ENCODE results near the gene TAF6L.
"Not testable (repeated sequence)": the region's sequence is repeated elsewhere in the genome, so short reads cannot be mapped to it uniquely, and the experiment has no call there.

The TAF6L gene, protein sequence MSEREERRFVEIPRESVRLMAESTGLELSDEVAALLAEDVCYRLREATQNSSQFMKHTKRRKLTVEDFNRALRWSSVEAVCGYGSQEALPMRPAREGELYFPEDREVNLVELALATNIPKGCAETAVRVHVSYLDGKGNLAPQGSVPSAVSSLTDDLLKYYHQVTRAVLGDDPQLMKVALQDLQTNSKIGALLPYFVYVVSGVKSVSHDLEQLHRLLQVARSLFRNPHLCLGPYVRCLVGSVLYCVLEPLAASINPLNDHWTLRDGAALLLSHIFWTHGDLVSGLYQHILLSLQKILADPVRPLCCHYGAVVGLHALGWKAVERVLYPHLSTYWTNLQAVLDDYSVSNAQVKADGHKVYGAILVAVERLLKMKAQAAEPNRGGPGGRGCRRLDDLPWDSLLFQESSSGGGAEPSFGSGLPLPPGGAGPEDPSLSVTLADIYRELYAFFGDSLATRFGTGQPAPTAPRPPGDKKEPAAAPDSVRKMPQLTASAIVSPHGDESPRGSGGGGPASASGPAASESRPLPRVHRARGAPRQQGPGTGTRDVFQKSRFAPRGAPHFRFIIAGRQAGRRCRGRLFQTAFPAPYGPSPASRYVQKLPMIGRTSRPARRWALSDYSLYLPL

DNA sequence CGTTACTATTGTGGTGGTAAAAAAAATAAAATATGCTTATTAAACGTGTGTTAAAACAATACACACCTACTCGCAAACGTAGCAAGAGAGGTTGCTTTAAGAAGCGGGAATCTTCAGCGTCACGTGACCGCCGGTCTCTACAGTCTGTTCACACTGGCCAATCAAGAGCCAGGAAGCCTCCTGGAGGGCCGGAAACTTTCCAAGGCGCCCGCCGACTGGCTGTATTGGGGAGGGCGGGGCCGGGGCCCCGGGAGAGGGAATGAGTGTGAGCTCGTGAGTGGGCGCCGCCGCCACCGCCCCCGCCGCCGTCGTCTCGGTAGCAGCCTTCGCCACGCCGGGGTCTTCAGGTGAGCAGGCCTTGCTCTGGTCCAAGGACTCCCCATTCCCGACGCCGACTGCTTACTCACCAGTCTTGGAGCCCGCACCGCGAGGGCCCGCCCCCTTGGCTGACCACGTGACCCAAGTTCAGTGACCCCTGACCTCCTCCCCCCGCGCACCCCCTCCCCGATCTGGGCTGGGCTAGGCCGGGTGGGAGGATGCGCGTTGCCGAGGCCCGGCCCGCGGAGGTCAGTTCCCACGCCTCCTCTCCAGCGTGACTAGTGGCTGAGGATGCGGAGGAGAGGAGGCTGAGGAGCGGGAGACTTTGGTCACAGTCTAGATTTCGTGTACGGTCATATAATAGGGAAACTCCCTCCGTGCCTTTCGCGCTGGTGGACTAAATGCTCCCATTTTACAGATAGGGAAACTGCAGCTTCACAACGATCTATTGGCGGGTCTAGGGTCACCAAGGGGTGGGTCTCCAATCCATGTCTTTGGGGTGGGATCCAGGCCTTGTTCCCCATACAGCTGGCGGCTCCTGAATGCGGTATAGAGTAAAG, at the start of gene TAF6L:
Gene TAF6L (plus strand): TSS at position 253 of the 878 bp plus-strand sequence. CDS start 4,388 bp downstream, outside the sequence.
- DNase-seq = peak; percentile 98

DNA sequence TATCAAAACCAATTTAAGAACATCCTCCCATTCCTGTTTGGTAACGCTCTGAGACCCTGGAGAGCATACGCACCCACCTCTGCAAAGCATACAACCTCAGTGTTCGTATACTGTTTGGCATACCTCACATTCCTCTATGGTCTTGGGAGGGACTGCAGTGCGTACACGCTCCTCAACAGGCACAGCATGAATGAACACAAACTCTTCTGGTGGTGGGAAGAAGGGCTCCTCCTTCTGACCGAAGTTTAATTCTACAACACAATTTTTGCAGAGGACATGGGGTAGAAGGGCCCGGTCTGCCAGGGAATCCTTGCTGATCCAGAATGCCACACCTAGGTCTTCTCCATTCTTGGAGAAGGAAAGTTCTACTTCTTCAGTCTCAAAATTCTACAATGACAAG, 49.2 kb upstream of the TAF6L start:
- no peak for DNase-seq

DNA sequence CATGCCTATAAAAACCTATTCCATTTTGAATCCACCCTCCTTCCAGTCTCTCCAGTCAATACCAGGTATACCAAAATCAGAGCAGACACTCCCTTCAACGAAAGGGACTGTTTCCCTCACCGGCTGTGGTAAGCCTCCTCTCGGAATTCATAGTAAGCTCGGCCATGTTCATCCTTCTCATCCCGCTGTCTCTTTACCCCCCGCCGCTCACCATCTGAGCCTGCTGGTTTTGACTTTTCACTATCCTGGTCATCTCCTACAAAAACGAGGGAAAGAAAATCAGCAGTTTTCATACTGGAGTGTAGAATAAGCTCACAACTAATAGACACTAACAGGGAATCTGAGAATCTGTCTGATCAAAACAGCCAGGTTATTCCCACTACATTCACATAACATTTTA, 47.0 kb upstream of the TAF6L start:
- DNase-seq = no peak

DNA sequence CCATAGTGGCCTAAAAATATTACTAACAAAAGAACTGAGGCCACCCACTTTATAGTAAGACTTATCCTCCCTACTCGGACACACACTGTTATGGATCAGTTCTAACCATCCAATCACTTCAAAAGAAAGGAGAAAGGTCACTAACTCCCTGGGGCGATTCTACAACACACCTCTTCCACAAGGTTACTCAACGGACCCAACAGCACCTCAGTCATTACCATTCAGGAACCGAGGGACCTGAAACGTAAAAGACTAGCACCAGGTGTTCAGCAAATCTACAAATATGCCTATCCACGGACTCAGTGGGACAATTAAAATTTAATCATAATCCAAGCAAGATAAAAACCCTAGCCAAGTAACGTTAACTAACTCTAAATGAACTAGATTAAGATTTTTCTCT, 45.5 kb upstream of the TAF6L start:
- no peak for DNase-seq

DNA sequence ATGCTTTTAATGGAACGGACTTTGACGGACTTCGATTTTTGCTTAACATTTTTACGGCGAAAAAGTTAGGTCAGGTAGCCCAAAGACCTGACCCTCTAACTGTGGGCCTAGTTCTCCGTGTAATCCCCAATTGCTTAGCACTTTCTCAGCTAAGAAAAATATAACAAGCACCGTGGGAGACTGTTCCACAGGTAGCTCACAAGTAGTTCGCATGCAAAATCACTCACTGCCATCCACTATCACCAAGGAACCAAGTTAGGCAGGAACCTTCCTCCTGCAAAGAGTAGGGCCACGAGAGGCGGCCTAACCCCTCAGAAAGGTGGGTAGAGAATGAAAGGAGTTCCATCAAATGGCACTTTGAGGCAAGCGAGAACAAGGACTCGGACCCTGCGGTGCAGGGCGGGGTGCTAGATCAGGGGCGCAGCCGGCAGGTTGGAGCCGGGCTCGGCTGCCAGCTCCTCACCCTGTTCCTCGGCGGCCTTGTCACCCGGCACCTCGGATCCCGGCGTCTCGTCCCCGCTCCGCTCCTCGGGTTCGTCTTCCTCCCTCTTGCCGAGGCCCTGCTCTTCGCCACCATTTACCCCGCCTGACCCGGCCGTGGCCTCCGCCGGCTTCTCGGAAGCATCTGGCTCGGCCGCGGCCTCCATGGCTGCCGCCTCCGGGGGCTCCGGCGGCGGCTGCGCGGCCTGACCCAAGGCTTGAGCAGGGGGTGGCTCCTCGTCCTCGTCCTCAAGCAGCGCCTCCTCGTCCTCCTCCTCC, 44.9 kb upstream of the TAF6L start:
- no peak for DNase-seq

DNA sequence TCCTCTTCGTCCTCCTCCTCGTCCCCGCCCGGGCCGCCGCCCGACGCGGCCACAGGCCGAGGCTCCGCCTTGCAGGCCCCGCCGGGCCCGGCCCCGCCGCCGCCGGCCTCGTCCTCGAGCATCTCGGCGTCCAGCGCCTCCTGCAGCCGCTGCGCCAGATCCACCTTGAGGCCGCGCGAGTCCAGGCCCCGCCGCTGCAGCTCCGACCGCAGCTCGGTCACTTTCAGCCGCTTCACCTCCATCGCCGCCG, 44.4 kb upstream of the TAF6L start:
- no peak for DNase-seq

DNA sequence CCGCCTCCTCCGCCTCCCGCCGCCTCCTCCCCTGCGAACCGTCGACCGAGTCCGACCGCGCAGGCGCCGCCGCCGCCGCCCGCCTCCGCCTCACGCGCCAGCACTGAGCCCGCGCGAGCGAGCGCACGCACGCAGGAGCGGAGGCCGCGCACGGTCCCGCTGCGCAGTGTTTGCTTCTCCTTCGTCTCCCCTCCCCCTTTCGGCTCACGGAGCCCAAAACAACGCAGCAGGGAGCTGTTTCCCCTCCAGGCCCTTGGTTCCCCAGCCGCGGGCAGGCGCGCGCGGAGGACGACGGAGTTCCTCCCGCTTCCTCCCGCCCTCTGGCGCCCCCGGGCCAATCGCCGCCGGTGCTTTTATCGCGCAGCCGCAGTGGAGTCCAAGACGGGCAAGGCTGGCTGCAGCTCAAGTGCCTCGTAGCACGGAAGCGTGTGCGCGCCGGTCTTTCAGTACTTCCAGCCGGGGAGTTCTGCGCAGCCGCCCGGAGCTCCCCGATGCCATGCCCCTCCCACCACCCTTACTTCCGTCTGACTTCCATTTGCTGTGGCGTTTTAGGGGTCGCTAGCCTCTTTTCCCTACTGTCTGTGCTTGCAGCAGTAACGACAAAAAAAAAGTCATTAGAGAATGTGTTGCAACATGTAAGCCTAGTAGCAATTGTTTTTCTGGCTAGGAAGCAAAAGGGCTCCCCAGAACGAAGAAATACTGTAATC, 43.9 kb upstream of the TAF6L start, which contains the start of gene HNRNPUL2:
Gene HNRNPUL2 (minus strand): TSS at position 293 of the 707 bp plus-strand sequence. CDS start 301 bp downstream, outside the sequence.
- peak; percentile 97 to 98 for DNase-seq

DNA sequence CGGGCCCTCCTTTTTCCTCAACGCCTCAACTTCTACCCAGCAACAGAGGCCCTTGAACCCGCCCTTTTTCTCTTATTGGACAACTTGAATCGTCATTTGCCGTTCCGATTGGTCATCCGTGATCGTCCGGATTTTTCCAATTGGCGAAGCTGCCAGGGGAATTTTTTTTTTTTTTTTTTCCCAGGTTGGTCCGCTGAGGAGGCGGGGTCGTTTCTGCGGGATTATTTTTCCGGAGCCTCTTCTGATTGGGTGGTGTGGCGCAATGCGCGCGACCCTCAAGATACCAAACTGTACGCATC, 43.4 kb upstream of the TAF6L start:
- peak; percentile 78 to 87 for DNase-seq

DNA sequence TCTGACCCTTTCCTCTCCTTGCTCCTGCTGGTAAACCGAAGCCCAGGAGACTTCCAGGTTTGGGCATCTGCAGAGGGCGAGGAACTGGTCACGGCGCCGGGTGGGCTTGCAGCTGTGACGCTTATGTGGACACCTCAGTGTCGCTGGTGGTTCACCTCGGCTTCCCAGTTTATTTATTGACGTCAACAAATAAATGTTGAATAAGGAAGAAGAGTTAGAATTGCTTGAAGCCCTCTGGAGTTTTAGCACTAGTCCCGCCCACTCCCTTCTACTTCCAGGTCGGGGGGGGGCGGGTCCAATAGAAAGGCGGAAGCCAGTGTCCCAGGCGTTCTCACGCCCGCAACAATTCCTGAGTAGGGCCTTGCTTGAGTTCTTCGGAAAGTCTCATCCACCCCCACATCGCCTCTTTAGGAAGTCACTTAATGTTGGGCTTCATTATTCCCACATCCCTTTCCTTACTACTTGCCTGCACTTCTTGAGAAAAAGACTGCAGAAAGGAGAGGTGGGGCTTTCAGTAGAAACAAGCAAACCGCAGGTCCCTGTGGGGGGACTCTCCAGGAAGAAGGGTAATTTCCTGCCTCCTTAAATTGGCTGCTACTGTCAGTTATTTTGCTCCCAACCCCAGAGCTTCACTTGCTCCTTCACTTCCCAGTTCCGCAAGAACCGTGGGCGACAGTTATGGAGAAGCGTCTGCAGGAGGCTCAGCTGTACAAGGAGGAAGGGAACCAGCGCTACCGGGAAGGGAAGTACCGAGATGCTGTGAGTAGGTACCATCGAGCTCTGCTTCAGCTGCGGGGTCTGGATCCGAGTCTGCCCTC, 42.8 kb upstream of the TAF6L start, which contains the start of gene TTC9C:
Gene TTC9C (plus strand): TSS at position 316 of the 818 bp plus-strand sequence. CDS start 363 bp downstream, at position 679.
- peak; percentile 85 to 89 for DNase-seq

DNA sequence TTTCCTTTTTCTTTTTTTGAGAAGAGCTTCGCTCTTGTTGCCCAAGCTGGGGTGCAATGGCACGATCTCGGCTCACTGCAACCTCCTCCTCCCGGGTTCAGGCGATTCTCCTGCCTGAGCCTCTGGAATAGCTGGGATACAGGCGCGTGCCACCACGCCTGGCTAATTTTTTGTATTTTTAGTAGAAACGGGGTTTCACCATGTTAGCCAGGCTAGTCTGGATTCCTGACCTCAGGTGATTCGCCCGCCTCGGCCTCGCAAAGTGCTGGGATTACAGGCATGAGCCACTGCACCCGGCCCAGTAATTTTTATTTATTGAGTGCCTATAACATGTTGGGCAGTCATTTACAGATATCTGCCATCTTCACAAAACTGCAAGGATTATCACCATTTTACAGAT, 41.1 kb upstream of the TAF6L start:
- DNase-seq = not testable (repeated sequence)

DNA sequence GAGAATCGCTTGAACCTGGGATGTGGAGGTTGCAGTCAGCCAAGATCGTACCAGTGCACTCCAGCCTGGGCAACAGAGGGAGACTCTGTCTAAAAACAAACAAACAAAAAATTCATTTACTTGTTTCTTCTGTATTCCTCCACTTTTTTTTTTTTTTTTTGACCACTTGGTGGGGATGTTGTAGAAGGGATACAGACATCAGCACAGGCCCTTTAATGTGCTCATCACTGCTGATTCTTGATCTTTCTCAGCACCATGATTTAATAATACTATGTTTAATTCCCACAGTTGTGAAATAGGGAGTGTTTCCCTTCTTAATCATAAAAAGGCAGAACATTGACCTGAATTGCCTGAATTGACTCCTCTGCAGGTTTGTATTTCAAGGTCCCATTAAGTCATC, 38.4 kb upstream of the TAF6L start:
- no peak for DNase-seq

DNA sequence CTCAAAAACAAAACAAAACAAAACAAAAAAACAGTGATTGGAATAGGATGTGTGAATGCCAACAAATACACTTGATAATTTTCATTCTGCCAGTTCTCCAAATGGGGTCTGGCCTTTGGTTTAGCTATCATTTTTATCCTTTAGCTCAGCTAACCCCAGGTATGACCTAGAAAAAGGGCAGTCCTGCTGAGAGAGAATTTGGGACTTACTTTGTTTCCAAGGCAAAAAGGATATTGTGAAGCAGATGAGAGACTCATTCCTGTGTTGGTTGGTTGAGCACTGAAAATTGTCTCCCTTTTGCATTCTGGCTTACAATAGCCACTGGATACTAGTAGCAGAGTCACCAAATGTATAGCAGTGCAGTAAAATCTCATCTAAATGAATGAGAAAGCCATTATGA, 34.0 kb upstream of the TAF6L start:
- DNase-seq = no peak

DNA sequence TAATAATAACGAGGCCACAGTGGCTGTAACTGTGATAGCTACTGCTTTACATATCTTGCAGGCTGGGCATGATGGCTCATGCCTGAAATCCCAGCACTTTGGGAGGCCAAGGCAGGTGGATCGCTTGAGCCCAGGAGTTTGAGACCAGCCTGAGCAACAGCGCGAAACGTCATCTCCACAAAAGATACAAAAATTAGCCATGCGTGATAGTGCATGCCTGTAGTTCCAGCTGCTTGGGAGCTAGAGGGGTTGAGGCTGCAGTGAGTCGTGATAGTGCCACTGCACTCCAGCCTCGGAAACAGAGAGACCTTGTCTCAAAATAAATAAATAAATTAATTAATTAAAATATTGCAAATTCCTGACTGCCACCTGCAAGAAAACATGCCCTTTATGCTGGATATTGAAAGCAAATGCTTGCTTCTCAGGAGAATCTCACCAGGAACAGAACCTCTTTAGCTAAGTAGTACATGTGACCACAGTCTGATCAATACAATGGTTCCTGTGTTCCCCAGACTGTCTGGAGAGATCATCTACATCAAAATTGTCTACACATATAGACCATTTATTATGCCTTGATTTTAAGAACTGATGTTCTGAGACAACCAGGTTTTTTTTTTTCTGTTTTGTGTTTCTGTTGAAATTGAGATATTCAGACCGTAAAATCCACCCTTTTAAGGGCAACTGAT, 23.6 kb upstream of the TAF6L start:
- DNase-seq = no peak

DNA sequence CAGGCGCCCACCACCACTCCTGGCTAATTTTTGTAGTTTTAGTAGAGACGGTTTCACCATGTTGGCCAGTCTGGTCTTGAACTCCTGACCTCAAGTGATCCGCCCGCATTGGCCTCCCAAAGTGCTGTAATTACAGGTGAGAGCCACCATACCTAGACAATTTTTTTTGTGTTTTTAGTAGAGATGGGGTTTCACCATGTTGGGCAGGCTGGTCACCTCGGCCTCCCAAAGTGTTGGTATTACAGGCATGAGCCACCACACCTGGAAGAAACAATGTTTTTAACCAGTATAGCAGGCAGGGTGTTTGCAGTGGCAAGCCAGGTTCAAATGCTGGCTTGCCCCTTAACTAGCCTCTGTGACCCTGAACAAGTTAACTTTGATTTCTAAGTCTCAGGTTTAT, 21.3 kb upstream of the TAF6L start:
- DNase-seq = not testable (repeated sequence)

DNA sequence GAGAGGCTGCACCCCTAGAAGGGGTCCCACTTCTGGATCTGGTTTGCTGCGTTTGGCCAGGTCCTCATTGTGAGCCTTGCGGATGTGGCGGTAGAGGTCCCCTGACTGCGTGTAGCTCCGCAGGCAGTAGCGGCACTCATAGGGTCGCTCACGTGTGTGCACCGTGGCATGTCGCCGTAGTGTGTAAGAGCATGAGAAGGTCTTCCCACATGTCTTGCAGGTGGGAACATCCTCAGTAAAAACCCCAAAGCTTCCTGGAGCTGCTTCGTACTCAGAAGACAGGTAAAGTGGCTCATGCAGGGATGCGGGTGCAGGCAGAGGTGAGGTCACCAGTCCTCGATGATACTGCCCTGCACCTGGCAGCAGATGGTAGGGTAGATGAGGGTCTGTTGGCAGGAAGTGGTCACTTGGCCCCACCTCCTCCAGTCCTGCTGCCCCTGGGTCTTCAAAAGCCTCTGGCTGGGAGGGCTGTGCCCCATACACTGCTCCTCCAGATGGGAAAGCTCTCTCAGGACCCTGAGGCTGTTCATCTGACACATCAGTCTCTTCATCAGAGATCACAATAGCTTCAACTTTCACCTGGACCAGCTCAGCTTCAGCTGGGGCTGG, 18.9 kb upstream of the TAF6L start:
- no peak for DNase-seq

DNA sequence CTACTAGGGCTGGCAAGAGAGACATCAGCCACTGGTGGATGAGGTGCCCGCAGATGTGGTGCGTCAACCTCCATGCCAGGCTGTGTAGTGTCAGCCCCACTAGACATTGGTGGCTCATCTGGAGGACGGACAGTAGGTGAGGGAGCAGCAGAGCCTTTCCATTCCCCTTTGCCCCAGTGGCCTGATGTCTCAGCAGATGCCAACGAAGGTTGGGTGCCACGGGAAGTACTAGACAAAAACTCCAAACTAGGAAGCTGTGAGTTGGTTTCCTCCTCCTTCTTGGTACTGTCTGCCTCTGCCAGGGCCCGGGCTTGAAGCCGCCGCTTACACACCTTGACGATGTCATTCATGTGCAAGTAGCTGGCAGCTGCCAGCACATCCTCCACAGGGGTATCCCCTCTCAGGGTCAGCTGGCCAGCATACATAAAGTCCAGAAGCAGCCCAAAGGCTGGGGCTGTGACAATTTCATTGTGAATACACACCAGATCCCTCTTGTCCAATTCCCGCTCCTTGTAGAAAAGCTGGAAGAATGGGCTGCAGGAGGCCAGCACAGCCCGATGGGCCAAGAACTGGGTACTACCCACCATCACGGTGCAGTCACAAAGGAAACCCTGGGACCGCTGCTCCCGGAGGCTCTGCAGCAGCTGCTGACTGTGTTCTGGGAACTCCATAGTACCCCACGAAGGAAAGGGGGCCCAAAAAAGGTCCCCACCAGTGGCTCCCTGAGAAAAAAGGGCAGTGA, 18.0 kb upstream of the TAF6L start:
- no peak for DNase-seq

DNA sequence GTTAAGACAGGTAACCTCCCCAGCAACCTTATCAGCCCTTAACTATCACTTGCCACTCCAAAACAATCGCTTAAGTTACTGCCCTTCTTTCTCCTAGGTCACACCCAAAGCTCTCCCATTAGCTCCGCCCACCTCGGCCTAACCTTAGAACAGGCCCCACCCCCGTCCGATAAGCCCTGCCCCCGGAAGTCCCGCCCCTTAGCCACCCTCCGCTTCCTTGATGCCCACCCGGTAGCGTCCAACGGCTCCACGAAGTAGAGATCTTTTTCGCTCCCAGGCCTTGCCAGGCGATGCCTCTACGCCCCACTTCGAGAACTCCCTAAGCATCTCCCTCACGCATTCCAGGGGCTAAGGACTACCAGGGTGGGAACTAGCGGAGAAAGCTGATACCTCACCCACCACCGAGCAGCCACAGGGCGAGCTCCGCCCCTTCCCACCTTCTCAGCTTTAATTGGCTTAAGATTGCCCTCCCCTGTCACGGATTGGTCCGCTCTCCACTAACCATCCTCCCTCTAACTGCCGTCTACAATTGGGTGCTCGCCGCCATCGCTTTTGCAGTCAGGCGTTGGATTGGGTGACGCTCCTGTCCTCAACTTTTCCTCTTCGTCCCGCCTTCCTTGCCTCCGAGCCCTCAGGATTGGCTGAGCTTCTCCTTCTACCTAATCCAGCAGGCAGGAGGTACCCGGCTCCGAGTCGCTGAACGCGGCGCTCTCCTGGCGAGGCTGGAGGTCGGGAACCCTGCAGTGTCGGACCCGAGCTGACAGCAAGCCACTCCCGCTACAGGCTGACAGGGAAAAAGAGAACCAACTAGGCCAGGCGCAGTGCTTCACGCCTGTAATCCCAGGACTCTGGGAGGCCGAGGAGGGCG, 17.2 kb upstream of the TAF6L start, which contains the start of gene ZBTB3:
Gene ZBTB3 (minus strand): TSS at position 425 of the 868 bp plus-strand sequence. CDS start 496 bp downstream, outside the sequence.
- DNase-seq = peak; percentile 96 to 97

DNA sequence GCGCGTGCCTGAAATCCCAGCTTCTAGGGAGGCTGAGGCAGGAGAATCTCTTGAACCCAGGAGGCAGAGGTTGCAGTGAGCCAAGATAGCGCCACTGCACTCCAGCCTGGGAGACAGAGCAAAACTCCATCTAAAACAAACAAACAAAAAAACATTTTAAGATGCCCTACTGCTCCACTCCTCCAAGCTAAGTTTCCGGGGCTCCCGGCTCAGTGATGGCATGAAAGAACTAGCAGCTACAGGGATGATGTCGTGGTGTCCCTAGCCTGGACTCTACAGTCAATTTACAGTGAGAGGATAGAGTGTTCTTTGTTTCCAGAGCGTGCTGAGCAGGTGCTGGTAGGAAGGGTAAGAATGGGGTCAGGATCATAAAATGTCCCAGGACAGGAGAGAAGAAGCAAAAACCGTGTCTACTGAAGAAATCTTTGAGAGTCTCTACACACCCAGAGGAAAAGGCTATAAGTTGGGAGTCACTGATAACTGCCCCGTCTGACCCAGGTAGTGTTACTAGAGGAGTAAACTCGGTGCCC, 16.0 kb upstream of the TAF6L start:
- DNase-seq = no peak

All from activated CD4-positive, alpha-beta T cell treated with anti-CD3 and anti-CD28 coated beads, Interleukin-2, amount 50 U/mL, for 48 hours (primary cell).